GM20000 (cell line): ENCODE measurements around the gene CFAP221.
A peak's percentile ranks its signal among the peaks of the same experiment; 100 is the strongest.

Experiments used
- DNase-seq: peaks from one replicate; pipeline ENCODE4 v3.0.0; 2012; ENCODE audit warnings: low spot score
- TF ChIP-seq, protein P1 (sequence below): IDR thresholded peaks from 2 replicates; pipeline ENCODE4 v1.5.1; 2012; ENCODE audit warnings: mild to moderate bottlenecking, control low read depth; ENCODE audit errors: extremely low read depth, missing control alignments

Gene CFAP221

GRCh38 chr2:119657466-119658145 is 113.4 kb downstream of the CFAP221 start:
- TF ChIP-seq, protein P1, sequence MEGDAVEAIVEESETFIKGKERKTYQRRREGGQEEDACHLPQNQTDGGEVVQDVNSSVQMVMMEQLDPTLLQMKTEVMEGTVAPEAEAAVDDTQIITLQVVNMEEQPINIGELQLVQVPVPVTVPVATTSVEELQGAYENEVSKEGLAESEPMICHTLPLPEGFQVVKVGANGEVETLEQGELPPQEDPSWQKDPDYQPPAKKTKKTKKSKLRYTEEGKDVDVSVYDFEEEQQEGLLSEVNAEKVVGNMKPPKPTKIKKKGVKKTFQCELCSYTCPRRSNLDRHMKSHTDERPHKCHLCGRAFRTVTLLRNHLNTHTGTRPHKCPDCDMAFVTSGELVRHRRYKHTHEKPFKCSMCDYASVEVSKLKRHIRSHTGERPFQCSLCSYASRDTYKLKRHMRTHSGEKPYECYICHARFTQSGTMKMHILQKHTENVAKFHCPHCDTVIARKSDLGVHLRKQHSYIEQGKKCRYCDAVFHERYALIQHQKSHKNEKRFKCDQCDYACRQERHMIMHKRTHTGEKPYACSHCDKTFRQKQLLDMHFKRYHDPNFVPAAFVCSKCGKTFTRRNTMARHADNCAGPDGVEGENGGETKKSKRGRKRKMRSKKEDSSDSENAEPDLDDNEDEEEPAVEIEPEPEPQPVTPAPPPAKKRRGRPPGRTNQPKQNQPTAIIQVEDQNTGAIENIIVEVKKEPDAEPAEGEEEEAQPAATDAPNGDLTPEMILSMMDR = no peak
- no peak for DNase-seq

DNA sequence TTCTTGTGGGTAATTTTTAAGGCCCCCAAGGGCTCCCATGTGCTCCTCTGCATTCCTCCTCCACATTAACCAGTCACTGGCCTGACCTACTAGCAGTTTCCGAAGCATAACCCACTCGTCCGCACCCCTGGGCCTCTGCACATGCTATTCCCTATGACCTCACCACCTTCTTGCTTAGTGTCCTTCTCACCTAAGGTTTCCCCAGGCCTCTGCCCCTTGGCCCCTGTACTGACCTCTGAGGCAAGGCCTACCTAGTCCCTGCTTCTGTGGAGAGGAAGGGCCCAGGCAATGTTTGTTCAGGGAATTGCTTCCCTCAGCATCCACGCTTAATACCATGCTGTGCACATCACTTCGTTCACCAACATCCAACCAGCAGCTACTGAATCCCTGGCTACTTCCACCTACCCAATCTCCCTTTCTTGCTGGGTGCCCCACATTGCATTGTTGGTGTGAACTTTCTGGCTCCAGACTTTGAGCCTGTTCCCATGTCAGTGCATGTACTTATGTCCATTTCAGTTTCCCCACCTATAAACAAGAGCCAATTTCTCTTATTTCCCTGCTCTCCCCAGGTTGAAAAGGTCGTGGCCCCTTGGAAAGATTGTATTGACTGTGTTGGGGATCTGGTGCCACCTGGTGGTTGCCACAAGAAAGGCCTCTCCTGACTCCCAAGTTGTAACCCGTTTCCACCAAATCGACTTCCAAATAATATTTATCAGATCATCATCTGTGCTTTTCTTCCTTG is 115.5 kb downstream of the CFAP221 start:
- peak; percentile 46 for DNase-seq

GRCh38 chr2:119660343-119660658 is 116.1 kb downstream of the CFAP221 start:
- TF ChIP-seq, protein P1 = no peak
- DNase-seq = no peak

More for the DNA sequence above, 115.5 kb downstream of the CFAP221 start:
- TF ChIP-seq, protein P1 = peak; percentile 67

DNA sequence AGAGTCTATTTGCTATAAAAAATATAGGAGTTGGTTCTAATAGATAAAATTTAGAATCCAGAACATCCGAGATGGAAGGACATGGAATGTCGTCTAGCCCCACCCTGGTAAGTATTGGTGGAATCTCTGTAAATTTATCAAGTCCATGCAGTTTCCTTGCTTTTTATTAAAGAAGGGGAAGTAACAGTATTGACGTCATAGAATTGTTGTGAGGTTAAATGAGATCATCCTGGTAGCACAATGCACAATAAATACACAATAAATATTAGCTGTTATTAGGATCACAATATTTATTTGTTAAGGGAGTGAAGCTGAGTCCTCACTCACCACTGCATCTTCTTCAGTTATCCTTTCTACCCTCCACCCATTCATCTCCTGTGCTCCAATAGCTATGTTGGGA is 118.0 kb downstream of the CFAP221 start:
- DNase-seq = no peak
- TF ChIP-seq, protein P1 = no peak

DNA sequence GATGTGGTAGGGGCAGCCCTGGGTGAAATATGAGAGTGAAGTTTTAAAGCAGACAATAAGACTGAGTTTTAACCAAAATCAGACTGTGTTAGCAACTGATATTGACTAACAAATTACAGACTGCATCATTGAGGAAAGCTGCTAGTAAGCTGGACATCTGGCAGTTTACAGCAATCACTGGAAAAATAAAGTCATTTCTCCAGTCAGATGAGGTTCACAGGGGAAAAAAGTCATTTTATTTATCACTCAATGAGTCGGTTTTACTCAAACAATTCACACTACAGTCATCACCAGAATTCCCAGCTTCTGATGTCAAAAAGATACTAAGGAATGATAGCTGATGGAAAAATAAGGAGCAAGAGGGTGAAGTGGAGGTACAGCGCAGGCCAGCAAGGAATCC is 124.3 kb downstream of the CFAP221 start:
- TF ChIP-seq, protein P1 = no peak
- no peak for DNase-seq

DNA sequence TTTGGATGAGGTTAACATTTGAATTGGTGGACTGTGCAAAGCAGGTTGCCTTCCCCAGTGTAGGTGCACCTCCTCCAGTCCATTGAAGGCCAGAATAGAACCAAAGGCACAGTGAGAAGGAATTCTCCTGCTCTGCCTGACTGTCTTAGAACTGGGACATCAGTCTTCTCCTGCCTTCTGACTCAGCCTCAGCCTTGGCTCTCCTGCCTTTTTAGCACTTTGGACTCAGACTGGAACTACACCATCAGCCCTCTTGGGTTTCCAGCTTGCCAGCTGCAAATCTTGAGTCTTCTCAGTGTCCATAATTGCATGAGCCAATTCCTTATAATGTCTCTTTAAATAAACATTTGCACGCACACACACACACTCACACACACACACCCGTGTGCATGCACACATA is 126.8 kb downstream of the CFAP221 start:
- DNase-seq = no peak
- TF ChIP-seq, protein P1 = no peak

- no peak for DNase-seq
- TF ChIP-seq, protein P1 = no peak
Observed at GRCh38 chr2:119671752-119672151, 127.5 kb downstream of the CFAP221 start.
